ENCODE results near the gene C10orf71. TPM values are rescaled to one million over a fixed set of nuclear protein-coding genes. Genes with fewer than 3 reads are reported as not detected.

Gene C10orf71
- total RNA-seq, 1 donor from 2014 or later, result not detected

- intact Hi-C loops (cut with micrococcal nuclease), result no loop called here
Measured at GRCh38 chr10:49359349-49360270, 60.6 kb downstream of the C10orf71 start.

- intact Hi-C loops (cut with micrococcal nuclease), result no loop called here
Measured at GRCh38 chr10:49360271-49361177, 61.6 kb downstream of the C10orf71 start.

GRCh38 chr10:49361178-49361554, 62.2 kb downstream of the C10orf71 start:
- intact Hi-C loops (cut with micrococcal nuclease), result no loop called here

- intact Hi-C loops (cut with micrococcal nuclease), result no loop called here
Measured at GRCh38 chr10:49361735-49362568, 63.0 kb downstream of the C10orf71 start.

GRCh38 chr10:49362596-49363260, 63.8 kb downstream of the C10orf71 start:
- intact Hi-C loops (cut with micrococcal nuclease), result no loop called here

GRCh38 chr10:49363309-49364031, 64.5 kb downstream of the C10orf71 start:
- intact Hi-C loops (cut with micrococcal nuclease), result no loop called here

GRCh38 chr10:49364051-49364450, 65.1 kb downstream of the C10orf71 start:
- intact Hi-C loops (cut with micrococcal nuclease), result no loop called here

GRCh38 chr10:49364747-49365146, 65.8 kb downstream of the C10orf71 start:
- intact Hi-C loops (cut with micrococcal nuclease), result no loop called here

- intact Hi-C loops (cut with micrococcal nuclease), result no loop called here
Measured at GRCh38 chr10:49365275-49365674, 66.3 kb downstream of the C10orf71 start.

GRCh38 chr10:49365675-49366415, 66.9 kb downstream of the C10orf71 start:
- intact Hi-C loops (cut with micrococcal nuclease), result no loop called here

GRCh38 chr10:49366460-49366859, 67.5 kb downstream of the C10orf71 start:
- intact Hi-C loops (cut with micrococcal nuclease), result no loop called here

- intact Hi-C loops (cut with micrococcal nuclease), result no loop called here
Measured at GRCh38 chr10:49367600-49367999, 68.6 kb downstream of the C10orf71 start.

- intact Hi-C loops (cut with micrococcal nuclease), result no loop called here
Measured at GRCh38 chr10:49368256-49368655, 69.3 kb downstream of the C10orf71 start.

- intact Hi-C loops (cut with micrococcal nuclease), result no loop called here
Measured at GRCh38 chr10:49369216-49370162, 70.5 kb downstream of the C10orf71 start.

GRCh38 chr10:49370326-49371100, 71.5 kb downstream of the C10orf71 start:
- intact Hi-C loops (cut with micrococcal nuclease), result no loop called here

- intact Hi-C loops (cut with micrococcal nuclease), result no loop called here
Measured at GRCh38 chr10:49371967-49372366, 73.0 kb downstream of the C10orf71 start.

GRCh38 chr10:49373361-49373760, 74.4 kb downstream of the C10orf71 start:
- intact Hi-C loops (cut with micrococcal nuclease), result no loop called here

Data from T-helper 2 cell treated with Interferon-gamma antibody and Interleukin-4, amounts not matched to agents 100 ng/mL and 5 ng/mL, for 36 hours (primary cell).